Measurements from ENCODE around the gene ARRDC1. TPM values are rescaled to one million over a fixed set of nuclear protein-coding genes. Genes with fewer than 3 reads are reported as not detected.

Gene ARRDC1
- total and polyA plus RNA-seq, 9 of the 15 experiments (the other 6 are each of a cell fraction or from before 2014, with no cell fraction given), result 0.21 to 45.3 (median 18.6) TPM

DNA sequence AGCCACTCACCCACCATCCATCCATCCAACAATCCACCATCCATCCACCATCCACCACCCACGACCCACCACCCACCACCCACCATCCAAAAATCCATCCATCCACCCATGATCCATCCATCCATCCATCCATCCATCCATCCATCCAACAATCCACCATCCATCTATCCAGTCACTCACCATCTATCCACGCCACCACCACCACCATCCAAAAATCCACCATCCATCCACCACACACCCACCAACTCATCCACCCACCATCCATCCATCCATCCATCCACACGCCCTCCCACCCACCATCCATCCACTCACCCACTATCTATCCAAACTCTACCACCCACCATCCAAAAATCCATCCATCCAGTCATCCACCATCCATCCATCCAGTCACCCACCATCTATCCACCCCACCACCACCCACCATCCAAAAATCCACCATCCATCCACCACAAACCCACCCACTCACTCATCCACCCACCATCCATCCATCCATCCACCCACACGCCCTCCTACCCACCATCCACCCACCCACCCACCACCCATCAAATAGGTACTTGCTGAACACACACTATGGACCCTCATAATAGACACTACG lies 35.8 kb upstream of the ARRDC1 start:
- H2AFZ ChIP-seq (ENCODE audit: low read depth, low read length), result no peak overlapping the region
- no peaks in the 10 kb centered on the region for H3K9me1 ChIP-seq (ENCODE audit: control insufficient read depth, insufficient read depth, low read length)
- in situ Hi-C loops (cut with MboI) (no loop called here), intact Hi-C loops (cut with micrococcal nuclease) (no loop called here)
- 0 out of 3 replicates have a peak, but pooled peaks cover 7% of the 10 kb centered on the region for H3K79me2 ChIP-seq (ENCODE audit: control insufficient read depth, insufficient read depth, low read length)
- H3K9me3 ChIP-seq (replicated peaks; ENCODE audit: control insufficient read depth, insufficient read depth, low read depth, low read length), result no peaks in the 10 kb centered on the region
- H3K27ac ChIP-seq (ENCODE audit: extremely low read depth, low read depth, low read length), result no peak overlapping the region
- no peaks in the 10 kb centered on the region for H4K20me1 ChIP-seq (replicated peaks; ENCODE audit: control insufficient read depth, insufficient read depth, low read length)
- ChIA-PET POLR2A (no interaction called here), CTCF (ENCODE audit: low intra/inter-chr PET ratio) (no interaction called here)
- 92% methylated on average over 4 of the region's 5 CpGs for WGBS (ENCODE audit: insufficient coverage, low coverage, missing lambda C conversion rate)
- H3K4me2 ChIP-seq (ENCODE audit: insufficient read depth, low read length), result no peak overlapping the region
- peaks cover 44% of the 10 kb centered on the region; the same call in 2 of the 3 replicates for H3K36me3 ChIP-seq (ENCODE audit: control insufficient read depth, insufficient read depth, low read length)
- H3K9ac ChIP-seq (ENCODE audit: insufficient read depth in 1 of 2, low read depth in 2 of 2, low read length in 2 of 2), result no peak overlapping the region
- no peak overlapping the region for H3K4me3 ChIP-seq
- ATAC-seq (no peak), DNase-seq (ENCODE audit: extremely low read depth in 1 of 4, low spot score in 3 of 4) (no peak), FAIRE-seq (no peak)
- H3K4me1 ChIP-seq (replicated peaks in 1 of 2; ENCODE audit: control insufficient read depth in 2 of 2, insufficient read depth in 2 of 2, low read length in 2 of 2), result no peaks in the 10 kb centered on the region
- no TSS peak for BruUV-seq (replicated peaks)
- no peaks in the 10 kb centered on the region for H3K27me3 ChIP-seq (ENCODE audit: control insufficient read depth in 2 of 2, insufficient read depth in 2 of 2, low read length in 2 of 2)
- TF ChIP-seq, protein P1, sequence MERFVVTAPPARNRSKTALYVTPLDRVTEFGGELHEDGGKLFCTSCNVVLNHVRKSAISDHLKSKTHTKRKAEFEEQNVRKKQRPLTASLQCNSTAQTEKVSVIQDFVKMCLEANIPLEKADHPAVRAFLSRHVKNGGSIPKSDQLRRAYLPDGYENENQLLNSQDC (CRISPR knock-in tag; IDR thresholded peaks at IDR 0.05), result no peak
- no peak for TF ChIP-seq IRF2 (CRISPR knock-in tag; IDR thresholded peaks at IDR 0.05)
- no peak for TF ChIP-seq NFRKB (IDR thresholded peaks at IDR 0.05; ENCODE audit: low read depth)
- no peak for TF ChIP-seq CSDE1 (IDR thresholded peaks at IDR 0.05)
- no peak for TF ChIP-seq MED1 (CRISPR knock-in tag; IDR thresholded peaks at IDR 0.05; ENCODE audit: borderline replicate concordance)
- no peak for TF ChIP-seq STAG1 (CRISPR knock-in tag; IDR thresholded peaks at IDR 0.05; ENCODE audit: borderline replicate concordance)
- TF ChIP-seq, protein P2, sequence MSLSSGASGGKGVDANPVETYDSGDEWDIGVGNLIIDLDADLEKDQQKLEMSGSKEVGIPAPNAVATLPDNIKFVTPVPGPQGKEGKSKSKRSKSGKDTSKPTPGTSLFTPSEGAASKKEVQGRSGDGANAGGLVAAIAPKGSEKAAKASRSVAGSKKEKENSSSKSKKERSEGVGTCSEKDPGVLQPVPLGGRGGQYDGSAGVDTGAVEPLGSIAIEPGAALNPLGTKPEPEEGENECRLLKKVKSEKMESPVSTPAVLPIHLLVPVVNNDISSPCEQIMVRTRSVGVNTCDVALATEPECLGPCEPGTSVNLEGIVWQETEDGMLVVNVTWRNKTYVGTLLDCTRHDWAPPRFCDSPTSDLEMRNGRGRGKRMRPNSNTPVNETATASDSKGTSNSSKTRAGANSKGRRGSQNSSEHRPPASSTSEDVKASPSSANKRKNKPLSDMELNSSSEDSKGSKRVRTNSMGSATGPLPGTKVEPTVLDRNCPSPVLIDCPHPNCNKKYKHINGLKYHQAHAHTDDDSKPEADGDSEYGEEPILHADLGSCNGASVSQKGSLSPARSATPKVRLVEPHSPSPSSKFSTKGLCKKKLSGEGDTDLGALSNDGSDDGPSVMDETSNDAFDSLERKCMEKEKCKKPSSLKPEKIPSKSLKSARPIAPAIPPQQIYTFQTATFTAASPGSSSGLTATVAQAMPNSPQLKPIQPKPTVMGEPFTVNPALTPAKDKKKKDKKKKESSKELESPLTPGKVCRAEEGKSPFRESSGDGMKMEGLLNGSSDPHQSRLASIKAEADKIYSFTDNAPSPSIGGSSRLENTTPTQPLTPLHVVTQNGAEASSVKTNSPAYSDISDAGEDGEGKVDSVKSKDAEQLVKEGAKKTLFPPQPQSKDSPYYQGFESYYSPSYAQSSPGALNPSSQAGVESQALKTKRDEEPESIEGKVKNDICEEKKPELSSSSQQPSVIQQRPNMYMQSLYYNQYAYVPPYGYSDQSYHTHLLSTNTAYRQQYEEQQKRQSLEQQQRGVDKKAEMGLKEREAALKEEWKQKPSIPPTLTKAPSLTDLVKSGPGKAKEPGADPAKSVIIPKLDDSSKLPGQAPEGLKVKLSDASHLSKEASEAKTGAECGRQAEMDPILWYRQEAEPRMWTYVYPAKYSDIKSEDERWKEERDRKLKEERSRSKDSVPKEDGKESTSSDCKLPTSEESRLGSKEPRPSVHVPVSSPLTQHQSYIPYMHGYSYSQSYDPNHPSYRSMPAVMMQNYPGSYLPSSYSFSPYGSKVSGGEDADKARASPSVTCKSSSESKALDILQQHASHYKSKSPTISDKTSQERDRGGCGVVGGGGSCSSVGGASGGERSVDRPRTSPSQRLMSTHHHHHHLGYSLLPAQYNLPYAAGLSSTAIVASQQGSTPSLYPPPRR (CRISPR knock-in tag; IDR thresholded peaks at IDR 0.05; ENCODE audit: borderline replicate concordance), result no peak
- peak; percentile 70 for TF ChIP-seq EGR1 (conservative IDR thresholded peaks at IDR 0.05)
- TF ChIP-seq NFE2 (IDR thresholded peaks at IDR 0.05; ENCODE audit: low read depth), result no peak
- TF ChIP-seq SMARCA5 (IDR thresholded peaks at IDR 0.05), result no peak
- no peak for TF ChIP-seq NR2F6 (CRISPR knock-in tag; IDR thresholded peaks at IDR 0.05)
- TF ChIP-seq, protein P3, sequence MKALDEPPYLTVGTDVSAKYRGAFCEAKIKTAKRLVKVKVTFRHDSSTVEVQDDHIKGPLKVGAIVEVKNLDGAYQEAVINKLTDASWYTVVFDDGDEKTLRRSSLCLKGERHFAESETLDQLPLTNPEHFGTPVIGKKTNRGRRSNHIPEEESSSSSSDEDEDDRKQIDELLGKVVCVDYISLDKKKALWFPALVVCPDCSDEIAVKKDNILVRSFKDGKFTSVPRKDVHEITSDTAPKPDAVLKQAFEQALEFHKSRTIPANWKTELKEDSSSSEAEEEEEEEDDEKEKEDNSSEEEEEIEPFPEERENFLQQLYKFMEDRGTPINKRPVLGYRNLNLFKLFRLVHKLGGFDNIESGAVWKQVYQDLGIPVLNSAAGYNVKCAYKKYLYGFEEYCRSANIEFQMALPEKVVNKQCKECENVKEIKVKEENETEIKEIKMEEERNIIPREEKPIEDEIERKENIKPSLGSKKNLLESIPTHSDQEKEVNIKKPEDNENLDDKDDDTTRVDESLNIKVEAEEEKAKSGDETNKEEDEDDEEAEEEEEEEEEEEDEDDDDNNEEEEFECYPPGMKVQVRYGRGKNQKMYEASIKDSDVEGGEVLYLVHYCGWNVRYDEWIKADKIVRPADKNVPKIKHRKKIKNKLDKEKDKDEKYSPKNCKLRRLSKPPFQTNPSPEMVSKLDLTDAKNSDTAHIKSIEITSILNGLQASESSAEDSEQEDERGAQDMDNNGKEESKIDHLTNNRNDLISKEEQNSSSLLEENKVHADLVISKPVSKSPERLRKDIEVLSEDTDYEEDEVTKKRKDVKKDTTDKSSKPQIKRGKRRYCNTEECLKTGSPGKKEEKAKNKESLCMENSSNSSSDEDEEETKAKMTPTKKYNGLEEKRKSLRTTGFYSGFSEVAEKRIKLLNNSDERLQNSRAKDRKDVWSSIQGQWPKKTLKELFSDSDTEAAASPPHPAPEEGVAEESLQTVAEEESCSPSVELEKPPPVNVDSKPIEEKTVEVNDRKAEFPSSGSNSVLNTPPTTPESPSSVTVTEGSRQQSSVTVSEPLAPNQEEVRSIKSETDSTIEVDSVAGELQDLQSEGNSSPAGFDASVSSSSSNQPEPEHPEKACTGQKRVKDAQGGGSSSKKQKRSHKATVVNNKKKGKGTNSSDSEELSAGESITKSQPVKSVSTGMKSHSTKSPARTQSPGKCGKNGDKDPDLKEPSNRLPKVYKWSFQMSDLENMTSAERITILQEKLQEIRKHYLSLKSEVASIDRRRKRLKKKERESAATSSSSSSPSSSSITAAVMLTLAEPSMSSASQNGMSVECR (CRISPR knock-in tag; IDR thresholded peaks at IDR 0.05), result no peak
- 0 out of 2 replicates have a peak, but pooled peaks have one; percentile 38 for TF ChIP-seq ELF4 (CRISPR knock-in tag; IDR thresholded peaks at IDR 0.05)
- no peak for TF ChIP-seq TEAD1 (CRISPR knock-in tag; IDR thresholded peaks at IDR 0.05)
- TF ChIP-seq HSF4 (CRISPR knock-in tag; IDR thresholded peaks at IDR 0.05; ENCODE audit: borderline replicate concordance), result no peak

All from K562 (cell line).